Measurements from ENCODE around the gene CIP2A. TPM values are rescaled to one million over a fixed set of nuclear protein-coding genes. Genes with fewer than 3 reads are reported as not detected.

CIP2A gene
- total RNA-seq, 1 experiment from 2014 or later = 34.2 TPM

GRCh38 chr3:108546247-108546646, 43.0 kb downstream of the CIP2A start:
- Histone ChIP-seq H4K20me1 (ENCODE audit: control insufficient read depth, insufficient read depth, insufficient read length) (no peaks in the 10 kb centered on the region), H2BK120ac (ENCODE audit: low read depth, low read length, poor library complexity, severe bottlenecking) (no peak overlapping the region), H3K23me2 (ENCODE audit: insufficient read length, low read depth, low read length, poor library complexity, severe bottlenecking) (no peaks in the 10 kb centered on the region), H3K4me2 (ENCODE audit: insufficient read depth, insufficient read length, low read length) (no peak overlapping the region), H3K4me1 (ENCODE audit: insufficient read depth, low read length) (no peaks in the 10 kb centered on the region), H3K79me1 (ENCODE audit: insufficient read depth, low read depth, low read length, poor library complexity, severe bottlenecking) (no peaks in the 10 kb centered on the region), H2BK5ac (ENCODE audit: insufficient read length, low read length) (no peak overlapping the region), H2AK5ac (ENCODE audit: insufficient read length, low read length) (no peak overlapping the region), H3K9me3 (ENCODE audit: control insufficient read depth, low read depth, low read length) (no peaks in the 10 kb centered on the region), H3K23ac (ENCODE audit: insufficient read length, low read depth, low read length) (no peak overlapping the region), H3K79me2 (ENCODE audit: insufficient read depth, low read length) (no peaks in the 10 kb centered on the region), H2BK15ac (ENCODE audit: low read depth, low read length) (no peak overlapping the region), H4K5ac (ENCODE audit: insufficient read length, low read depth, low read length) (no peak overlapping the region), H2BK12ac (ENCODE audit: insufficient read length, low read depth, low read length) (no peak overlapping the region), H3K9ac (ENCODE audit: extremely low read depth, insufficient read length, low read length) (no peak overlapping the region), H3K18ac (ENCODE audit: insufficient read length, low read depth, low read length) (no peak overlapping the region), H3K14ac (ENCODE audit: insufficient read depth, low read length) (no peak overlapping the region), H3K4ac (ENCODE audit: low read depth, low read length) (no peak overlapping the region), H4K91ac (ENCODE audit: insufficient read length, low read depth, low read length) (no peak overlapping the region), H2BK20ac (ENCODE audit: low read depth, low read length, poor library complexity, severe bottlenecking) (no peak overlapping the region), H3K56ac (ENCODE audit: insufficient read length, low read depth, low read length) (no peak overlapping the region), H3T11ph (ENCODE audit: low read length) (no peak overlapping the region), H3K27ac (ENCODE audit: insufficient read length, low read depth, low read length) (no peak overlapping the region), H3K27me3 (ENCODE audit: insufficient read depth, low read length) (no peaks in the 10 kb centered on the region), H4K8ac (replicated peaks; ENCODE audit: insufficient read length, low read depth, low read length) (no peak overlapping the region), H2AFZ (ENCODE audit: low read length) (no peak overlapping the region)
- peaks cover 0 to 2% of the 10 kb centered on the region in 2 experiments; a peak in 2 of 5 replicates for H3K9me3 Mint-ChIP-seq
- peaks cover 16 to 34% (median 32%) of the 10 kb centered on the region in 3 experiments for H3K36me3 Mint-ChIP-seq (ENCODE audit: insufficient read depth in 1 of 3, low read depth in 3 of 3)
- H3K27ac Mint-ChIP-seq = no peak overlapping the region
- no CpG with 5 or more reads among the region's 1 CpG for WGBS (ENCODE audit: extremely low coverage, insufficient read length, low lambda C conversion rate)
- H3K27me3 Mint-ChIP-seq (ENCODE audit: low read depth) = no peaks in the 10 kb centered on the region
- peaks cover 0 to 3% of the 10 kb centered on the region in 2 experiments; a peak in 1 of 4 replicates for H3K4me1 Mint-ChIP-seq
- no peak for DNase-seq
- no peak for TF ChIP-seq CTCF (conservative IDR thresholded peaks at IDR 0.05)
- H3K4me3 Mint-ChIP-seq = no peak overlapping the region
